Astrocyte of the cerebellum (primary cell): ENCODE data around the gene IZUMO1.

ENCODE experiments used
- DNase-seq: peaks from one replicate; pipeline ENCODE4 v3.0.0-alpha.2; 2011; ENCODE audit warnings: low read depth
- H3K4me3 ChIP-seq: 2 replicates; pipeline ENCODE4 v1.5.1; 2011; ENCODE audit warnings: mild to moderate bottlenecking, low read depth, low read length, moderate library complexity
- CTCF ChIP-seq: IDR thresholded peaks from 2 replicates; pipeline ENCODE4 v1.5.1; 2012; ENCODE audit warnings: low read length, low read depth, moderate library complexity, mild to moderate bottlenecking; ENCODE audit errors: missing control alignments
- in situ Hi-C: cut with HindIII; loops from 2 replicates; pipeline ENCODE4 v1.10.0; 2017; ENCODE audit warnings: low sequenced_read_pairs

The IZUMO1 gene

DNA sequence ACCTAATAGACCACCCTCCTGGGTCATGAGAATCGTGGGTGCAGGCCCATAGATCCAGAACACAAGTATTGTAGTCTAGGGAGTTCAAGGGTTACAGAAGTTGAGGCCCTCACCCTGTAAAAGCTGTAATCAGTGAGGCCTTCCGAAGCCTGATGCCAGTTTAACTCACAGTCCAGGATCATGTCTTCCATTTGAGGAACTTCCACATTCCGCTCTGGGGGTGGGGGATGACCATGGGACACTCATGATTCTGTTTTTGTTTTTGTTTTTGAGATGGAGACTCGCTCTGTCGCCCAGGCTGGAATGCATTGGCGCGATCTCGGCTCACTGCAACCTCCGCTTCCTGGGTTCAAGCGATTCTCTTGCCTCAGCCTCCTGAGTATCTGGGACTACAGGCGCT, 4.6 kb downstream of the IZUMO1 start:
- in situ Hi-C loops: no loop called here
- no peak overlapping the region for H3K4me3 ChIP-seq
- no peak for DNase-seq
- TF ChIP-seq CTCF: no peak

- no peak for TF ChIP-seq CTCF
- H3K4me3 ChIP-seq: no peak overlapping the region
- in situ Hi-C loops: no loop called here
- no peak for DNase-seq
Measured at GRCh38 chr19:48741129-48741999, 5.3 kb downstream of the IZUMO1 start.

DNA sequence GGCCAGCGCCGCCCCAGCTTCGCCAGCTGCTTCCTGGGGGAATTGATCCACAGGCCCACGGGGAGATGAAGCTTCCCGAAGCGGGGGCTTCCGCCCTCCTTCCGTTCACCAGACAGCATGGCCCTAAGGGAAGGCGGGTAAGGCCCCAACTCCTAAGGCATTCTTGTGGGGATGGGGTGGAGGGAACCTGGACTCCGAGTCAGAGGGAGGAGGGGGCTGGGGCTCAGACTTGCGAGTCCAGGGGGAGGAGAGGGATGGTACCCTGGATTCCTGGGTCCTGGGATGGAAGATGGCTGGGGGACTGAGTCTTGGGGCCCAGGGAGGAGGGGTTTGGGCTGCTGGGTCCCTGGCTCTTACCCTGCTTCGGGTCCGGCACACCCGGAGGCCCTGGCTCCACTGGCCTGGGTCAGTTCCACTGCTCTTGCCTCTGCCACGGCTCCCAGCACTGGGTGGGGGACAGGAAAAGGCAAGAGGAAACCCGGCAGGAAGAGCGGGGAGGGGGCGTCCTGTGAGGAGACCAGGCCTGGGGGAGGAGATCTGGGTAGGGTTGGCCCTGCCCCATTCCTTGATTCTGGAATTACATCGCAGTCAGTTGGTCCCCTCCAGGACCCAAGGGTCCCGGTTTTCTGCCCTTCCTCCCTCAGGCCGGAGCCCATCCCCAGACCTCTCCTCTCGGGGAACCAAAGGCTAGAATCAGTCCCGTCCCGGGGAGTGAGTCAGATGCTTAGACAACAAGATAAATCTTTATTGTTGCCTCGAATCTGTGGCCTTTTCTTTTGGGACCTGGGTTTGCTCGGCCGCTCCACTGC, 6.3 kb downstream of the IZUMO1 start, which contains the start of gene RASIP1:
TSS of gene RASIP1 (minus strand) at position 447 of the 809 bp plus-strand sequence. CDS start at position 119, 328 bp downstream.
- no peak for DNase-seq
- in situ Hi-C loops: no loop called here
- no peak for TF ChIP-seq CTCF
- peak within 1 kb of the TSS; percentile 32 for H3K4me3 ChIP-seq

- TF ChIP-seq CTCF: no peak
- in situ Hi-C loops: no loop called here
- no peak for DNase-seq
- peak overlapping the region; percentile 32 for H3K4me3 ChIP-seq
Measured at GRCh38 chr19:48739404-48740163, 7.1 kb downstream of the IZUMO1 start.

- peak; percentile 35 for DNase-seq
- in situ Hi-C loops: no loop called here
- H3K4me3 ChIP-seq: peak overlapping the region; percentile 32
- TF ChIP-seq CTCF: no peak
Measured at GRCh38 chr19:48738557-48739403, 7.9 kb downstream of the IZUMO1 start.
